Measurements from ENCODE around the gene AK8. TPM values are rescaled to one million over a fixed set of nuclear protein-coding genes. Genes with fewer than 3 reads are reported as not detected.

Gene AK8
- total and polyA plus RNA-seq, 9 donors, result 0.36 to 9.8 (median 1.6) TPM

DNA sequence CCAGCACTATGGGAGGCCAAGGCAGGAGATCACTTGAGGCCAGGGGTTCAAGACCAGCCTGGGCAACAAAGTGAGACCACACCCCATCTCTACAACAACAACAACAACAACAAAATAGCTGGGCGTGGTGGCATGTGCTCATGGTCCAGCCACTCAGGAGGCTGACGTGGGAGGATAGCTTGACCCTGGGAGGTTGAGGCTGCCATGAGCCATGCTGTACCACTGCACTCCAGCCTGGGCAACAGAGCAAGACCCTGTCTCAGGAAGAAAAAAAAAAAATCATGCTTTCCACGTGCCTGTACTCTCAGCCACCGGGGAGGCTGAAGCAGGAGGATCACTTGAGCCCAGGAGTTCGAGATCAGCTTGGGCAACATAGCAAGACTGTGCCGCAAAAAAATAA, 36.8 kb upstream of the AK8 start:
- no peak overlapping the region for H3K27ac ChIP-seq
- no peaks in the 10 kb centered on the region for H3K4me1 ChIP-seq (ENCODE audit: insufficient read depth)
- WGBS, 3 donors, result 91 to 95% (median 93%) methylated on average over 6 of the region's 6 CpGs
- DNase-seq, result no peak
- intact Hi-C loops (cut with DNase I), result no loop called here
- H3K27me3 ChIP-seq, result no peaks in the 10 kb centered on the region
- TF ChIP-seq POLR2A (IDR thresholded peaks at IDR 0.05) (no peak), EP300 (IDR thresholded peaks at IDR 0.05) (no peak)
- TF ChIP-seq, protein P1, sequence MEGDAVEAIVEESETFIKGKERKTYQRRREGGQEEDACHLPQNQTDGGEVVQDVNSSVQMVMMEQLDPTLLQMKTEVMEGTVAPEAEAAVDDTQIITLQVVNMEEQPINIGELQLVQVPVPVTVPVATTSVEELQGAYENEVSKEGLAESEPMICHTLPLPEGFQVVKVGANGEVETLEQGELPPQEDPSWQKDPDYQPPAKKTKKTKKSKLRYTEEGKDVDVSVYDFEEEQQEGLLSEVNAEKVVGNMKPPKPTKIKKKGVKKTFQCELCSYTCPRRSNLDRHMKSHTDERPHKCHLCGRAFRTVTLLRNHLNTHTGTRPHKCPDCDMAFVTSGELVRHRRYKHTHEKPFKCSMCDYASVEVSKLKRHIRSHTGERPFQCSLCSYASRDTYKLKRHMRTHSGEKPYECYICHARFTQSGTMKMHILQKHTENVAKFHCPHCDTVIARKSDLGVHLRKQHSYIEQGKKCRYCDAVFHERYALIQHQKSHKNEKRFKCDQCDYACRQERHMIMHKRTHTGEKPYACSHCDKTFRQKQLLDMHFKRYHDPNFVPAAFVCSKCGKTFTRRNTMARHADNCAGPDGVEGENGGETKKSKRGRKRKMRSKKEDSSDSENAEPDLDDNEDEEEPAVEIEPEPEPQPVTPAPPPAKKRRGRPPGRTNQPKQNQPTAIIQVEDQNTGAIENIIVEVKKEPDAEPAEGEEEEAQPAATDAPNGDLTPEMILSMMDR (IDR thresholded peaks at IDR 0.05), result no peak
- no peaks in the 10 kb centered on the region for H3K9me3 ChIP-seq
- no peaks in the 10 kb centered on the region for H3K36me3 ChIP-seq
- H3K4me3 ChIP-seq, result no peak overlapping the region

DNA sequence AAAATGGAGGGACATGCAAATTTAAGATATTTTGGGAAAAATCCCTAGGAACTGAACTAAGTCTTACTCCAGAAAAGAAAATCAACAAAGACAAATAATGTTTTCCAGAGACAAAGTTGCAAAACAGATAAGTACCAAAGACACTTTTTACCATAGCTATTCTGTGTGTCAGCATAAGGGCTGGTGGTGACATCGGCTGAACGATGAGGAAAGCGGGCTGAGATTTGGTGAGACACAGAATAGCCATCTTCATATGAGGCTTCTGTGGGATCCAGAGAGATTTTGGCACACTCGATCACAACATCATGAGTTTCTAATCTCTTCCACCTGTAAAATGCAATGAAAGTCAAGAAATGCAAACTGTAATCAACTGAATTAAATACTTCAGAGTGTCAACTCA, 34.0 kb upstream of the AK8 start:
- WGBS, 3 donors, result 91 to 94% (median 94%) methylated on average over 4 of the region's 4 CpGs
- DNase-seq, result no peak
- Histone ChIP-seq H3K27me3 (no peaks in the 10 kb centered on the region), H3K9me3 (no peaks in the 10 kb centered on the region), H3K4me1 (ENCODE audit: insufficient read depth) (no peaks in the 10 kb centered on the region), H3K4me3 (no peak overlapping the region), H3K36me3 (no peaks in the 10 kb centered on the region), H3K27ac (no peak overlapping the region)
- TF ChIP-seq EP300 (IDR thresholded peaks at IDR 0.05) (no peak), POLR2A (IDR thresholded peaks at IDR 0.05) (no peak)
- TF ChIP-seq, protein P1 (IDR thresholded peaks at IDR 0.05), result no peak
- intact Hi-C loops (cut with DNase I), result no loop called here

DNA sequence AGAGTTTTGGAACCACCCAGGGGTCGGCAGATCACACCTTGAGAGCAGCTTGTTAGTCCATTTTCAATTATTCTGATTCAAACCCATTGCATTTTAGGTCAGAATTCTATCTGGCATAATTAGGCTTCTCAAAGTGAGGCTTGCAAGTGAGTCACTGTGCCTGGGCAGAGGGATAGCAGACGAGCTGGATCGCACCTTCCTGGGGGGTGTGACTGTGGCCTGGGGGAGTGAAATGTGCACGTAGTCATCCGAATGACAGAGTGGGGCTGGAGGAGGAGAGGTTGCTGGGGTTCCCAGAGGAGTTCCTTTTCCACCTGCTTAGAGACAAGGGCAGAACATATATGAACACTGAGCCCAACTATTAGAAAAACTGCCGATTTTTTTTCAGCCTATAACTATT, 32.3 kb upstream of the AK8 start:
- intact Hi-C loops (cut with DNase I), result no loop called here
- Histone ChIP-seq H3K36me3 (no peaks in the 10 kb centered on the region), H3K9me3 (no peaks in the 10 kb centered on the region), H3K4me3 (no peak overlapping the region), H3K27ac (no peak overlapping the region), H3K27me3 (no peaks in the 10 kb centered on the region), H3K4me1 (ENCODE audit: insufficient read depth) (no peaks in the 10 kb centered on the region)
- TF ChIP-seq, protein P1 (IDR thresholded peaks at IDR 0.05), result no peak
- TF ChIP-seq POLR2A (IDR thresholded peaks at IDR 0.05) (no peak), EP300 (IDR thresholded peaks at IDR 0.05) (no peak)
- 84 to 91% (median 85%) methylated on average over 6 of the region's 6 CpGs for WGBS, 3 donors
- DNase-seq, result no peak

DNA sequence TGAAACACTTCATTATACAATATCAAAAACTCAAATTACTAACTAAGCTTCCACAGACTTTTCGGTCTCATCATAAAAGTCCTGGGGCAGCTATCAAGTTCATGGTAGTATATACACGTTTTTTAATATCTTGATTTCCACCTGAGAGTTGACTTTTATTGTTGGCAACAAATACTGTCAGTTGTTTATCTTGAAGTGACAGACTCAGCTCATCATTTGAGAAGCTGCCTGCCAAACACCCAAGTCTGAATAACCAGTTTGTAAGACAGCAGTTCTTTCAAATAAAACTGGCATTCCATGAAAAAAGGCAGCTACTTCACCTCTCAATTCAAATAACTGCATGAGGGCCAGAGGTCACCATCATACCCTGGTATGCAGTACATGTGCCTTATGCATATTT, 31.2 kb upstream of the AK8 start:
- no peak overlapping the region for H3K27ac ChIP-seq
- H3K27me3 ChIP-seq, result no peaks in the 10 kb centered on the region
- TF ChIP-seq, protein P1 (IDR thresholded peaks at IDR 0.05), result no peak
- TF ChIP-seq POLR2A (IDR thresholded peaks at IDR 0.05) (no peak), EP300 (IDR thresholded peaks at IDR 0.05) (no peak)
- WGBS, 3 donors, result 79 to 83% (median 82%) methylated on average over 2 of the region's 2 CpGs
- H3K4me3 ChIP-seq, result no peak overlapping the region
- intact Hi-C loops (cut with DNase I), result loop anchor here in 2 of 4 donors (2.0 to 10.0 kb wide), 3 partner anchors 49 to 245 kb away; partner anchors contain the start of gene DDX31 (in 1 of the 2)
- no peaks in the 10 kb centered on the region for H3K4me1 ChIP-seq (ENCODE audit: insufficient read depth)
- no peak for DNase-seq
- H3K9me3 ChIP-seq, result no peaks in the 10 kb centered on the region
- no peaks in the 10 kb centered on the region for H3K36me3 ChIP-seq

Data from ovary (tissue), 9 donors.